ENCODE results near the gene LRBA. TPM values are rescaled to one million over a fixed set of nuclear protein-coding genes. Genes with fewer than 3 reads are reported as not detected.

The LRBA gene
- total and polyA plus RNA-seq, 9 of the 15 experiments (the other 6 are each of a cell fraction or from before 2014, with no cell fraction given) = 24.2 to 88.7 (median 59.7) TPM

DNA sequence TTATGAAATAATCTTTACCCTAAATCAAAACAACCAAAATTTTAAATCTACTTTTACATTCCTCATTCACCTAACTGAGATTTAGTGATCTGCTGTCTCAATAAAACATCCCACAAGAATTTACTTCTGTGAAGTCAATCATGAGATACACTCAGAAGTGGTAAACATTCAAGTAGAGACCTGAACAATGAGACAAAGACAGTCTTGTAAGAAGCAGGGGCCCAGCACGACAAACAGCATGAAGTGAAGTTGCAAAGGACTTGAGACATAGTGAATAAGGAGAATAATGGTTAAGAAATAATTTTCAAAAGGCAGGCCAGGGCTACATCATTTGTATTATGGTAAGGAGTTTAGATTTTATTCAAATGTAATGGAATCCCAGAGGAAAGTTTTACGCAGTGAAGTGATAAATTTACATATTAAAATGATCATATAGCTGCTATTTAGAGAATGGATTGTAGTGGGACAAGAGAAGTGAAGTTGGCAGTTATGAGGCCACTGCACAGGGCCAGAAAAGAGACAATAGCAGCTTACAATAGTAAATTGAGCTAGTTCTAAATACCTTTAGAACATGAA, 331.2 kb downstream of the LRBA start:
- Histone ChIP-seq H3K36me3 (ENCODE audit: control insufficient read depth, insufficient read depth, low read length) (peaks cover 8% of the 10 kb centered on the region; the same call in 1 of the 3 replicates), H3K9ac (ENCODE audit: insufficient read depth in 1 of 2, low read depth in 2 of 2, low read length in 2 of 2) (no peak overlapping the region), H4K20me1 (replicated peaks; ENCODE audit: control insufficient read depth, insufficient read depth, low read length) (no peaks in the 10 kb centered on the region), H3K4me2 (ENCODE audit: insufficient read depth, low read length) (no peak overlapping the region), H3K4me1 (replicated peaks in 1 of 2; ENCODE audit: control insufficient read depth in 2 of 2, insufficient read depth in 2 of 2, low read length in 2 of 2) (no peaks in the 10 kb centered on the region), H3K79me2 (ENCODE audit: control insufficient read depth, insufficient read depth, low read length) (no peaks in the 10 kb centered on the region), H3K4me3 (no peak overlapping the region), H3K9me1 (ENCODE audit: control insufficient read depth, insufficient read depth, low read length) (no peaks in the 10 kb centered on the region), H2AFZ (ENCODE audit: low read depth, low read length) (no peak overlapping the region), H3K27me3 (ENCODE audit: control insufficient read depth in 2 of 2, insufficient read depth in 2 of 2, low read length in 2 of 2) (no peaks in the 10 kb centered on the region), H3K27ac (ENCODE audit: extremely low read depth, low read depth, low read length) (no peak overlapping the region), H3K9me3 (replicated peaks; ENCODE audit: control insufficient read depth, insufficient read depth, low read depth, low read length) (no peaks in the 10 kb centered on the region)
- WGBS (ENCODE audit: insufficient coverage, low coverage, missing lambda C conversion rate) = 85% methylated on average over 2 of the region's 2 CpGs
- CTCF ChIA-PET (ENCODE audit: low intra/inter-chr PET ratio) = no interaction called here
- no peak for ATAC-seq
- FAIRE-seq = no peak
- POLR2A ChIA-PET = no interaction called here
- intact Hi-C loops (cut with micrococcal nuclease) (no loop called here), in situ Hi-C loops (cut with MboI) (loop anchor here (10.0 kb wide), 1 partner anchor 159 kb away; no protein-coding TSS in a partner anchor)
- no TSS peak for BruUV-seq (replicated peaks)
- DNase-seq (ENCODE audit: extremely low read depth in 1 of 4, low spot score in 3 of 4) = no peak
- TF ChIP-seq CREB1 (IDR thresholded peaks at IDR 0.05) (no peak), CREB1 (CRISPR knock-in tag; IDR thresholded peaks at IDR 0.05) (no peak), NFIC (IDR thresholded peaks at IDR 0.05) (no peak)
- TF ChIP-seq, protein P1, sequence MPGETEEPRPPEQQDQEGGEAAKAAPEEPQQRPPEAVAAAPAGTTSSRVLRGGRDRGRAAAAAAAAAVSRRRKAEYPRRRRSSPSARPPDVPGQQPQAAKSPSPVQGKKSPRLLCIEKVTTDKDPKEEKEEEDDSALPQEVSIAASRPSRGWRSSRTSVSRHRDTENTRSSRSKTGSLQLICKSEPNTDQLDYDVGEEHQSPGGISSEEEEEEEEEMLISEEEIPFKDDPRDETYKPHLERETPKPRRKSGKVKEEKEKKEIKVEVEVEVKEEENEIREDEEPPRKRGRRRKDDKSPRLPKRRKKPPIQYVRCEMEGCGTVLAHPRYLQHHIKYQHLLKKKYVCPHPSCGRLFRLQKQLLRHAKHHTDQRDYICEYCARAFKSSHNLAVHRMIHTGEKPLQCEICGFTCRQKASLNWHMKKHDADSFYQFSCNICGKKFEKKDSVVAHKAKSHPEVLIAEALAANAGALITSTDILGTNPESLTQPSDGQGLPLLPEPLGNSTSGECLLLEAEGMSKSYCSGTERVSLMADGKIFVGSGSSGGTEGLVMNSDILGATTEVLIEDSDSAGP (CRISPR knock-in tag; IDR thresholded peaks at IDR 0.05) = no peak

DNA sequence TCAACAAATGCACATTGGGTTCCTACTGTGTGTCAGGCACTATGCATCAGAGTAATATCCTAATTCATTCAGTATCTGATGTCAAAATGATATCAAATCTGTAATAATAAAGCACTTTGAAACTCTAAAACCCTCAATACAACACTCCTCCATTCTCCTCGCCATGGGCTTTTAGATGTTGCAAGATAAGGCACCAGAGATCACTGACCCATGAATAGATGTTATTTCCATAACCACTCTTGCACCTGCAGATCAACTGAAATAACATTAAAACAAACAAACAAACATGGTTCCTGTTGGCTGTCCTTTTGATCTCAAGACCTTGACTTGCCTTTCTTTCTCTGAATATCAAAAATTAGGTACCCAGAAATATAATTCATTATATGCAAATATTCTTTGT, 333.0 kb downstream of the LRBA start:
- CTCF ChIA-PET (ENCODE audit: low intra/inter-chr PET ratio) = no interaction called here
- POLR2A ChIA-PET = no interaction called here

More for the DNA sequence above, 333.0 kb downstream of the LRBA start:
- Histone ChIP-seq H3K27me3 (ENCODE audit: control insufficient read depth in 2 of 2, insufficient read depth in 2 of 2, low read length in 2 of 2) (no peaks in the 10 kb centered on the region), H3K9me3 (replicated peaks; ENCODE audit: control insufficient read depth, insufficient read depth, low read depth, low read length) (no peaks in the 10 kb centered on the region), H3K4me3 (no peak overlapping the region), H3K27ac (ENCODE audit: extremely low read depth, low read depth, low read length) (no peak overlapping the region), H3K79me2 (ENCODE audit: control insufficient read depth, insufficient read depth, low read length) (no peaks in the 10 kb centered on the region), H2AFZ (ENCODE audit: low read depth, low read length) (no peak overlapping the region), H3K9me1 (ENCODE audit: control insufficient read depth, insufficient read depth, low read length) (no peaks in the 10 kb centered on the region), H3K4me1 (replicated peaks in 1 of 2; ENCODE audit: control insufficient read depth in 2 of 2, insufficient read depth in 2 of 2, low read length in 2 of 2) (no peaks in the 10 kb centered on the region), H3K9ac (ENCODE audit: insufficient read depth in 1 of 2, low read depth in 2 of 2, low read length in 2 of 2) (no peak overlapping the region), H3K36me3 (ENCODE audit: control insufficient read depth, insufficient read depth, low read length) (peaks cover 8% of the 10 kb centered on the region; the same call in 1 of the 3 replicates), H4K20me1 (replicated peaks; ENCODE audit: control insufficient read depth, insufficient read depth, low read length) (no peaks in the 10 kb centered on the region), H3K4me2 (ENCODE audit: insufficient read depth, low read length) (no peak overlapping the region)
- 73% methylated on average over 1 of the region's 1 CpG for WGBS (ENCODE audit: insufficient coverage, low coverage, missing lambda C conversion rate)
- intact Hi-C loops (cut with micrococcal nuclease) = no loop called here
- DNase-seq (ENCODE audit: extremely low read depth in 1 of 4, low spot score in 3 of 4) = no peak
- no TSS peak for BruUV-seq (replicated peaks)
- in situ Hi-C loops (cut with MboI) = loop anchor here (10.0 kb wide), 1 partner anchor 157 kb away; no protein-coding TSS in a partner anchor
- no peak for ATAC-seq
- TF ChIP-seq RFX7 (CRISPR knock-in tag; IDR thresholded peaks at IDR 0.05) (no peak), RNF2 (IDR thresholded peaks at IDR 0.05) (no peak), NR1H2 (CRISPR knock-in tag; IDR thresholded peaks at IDR 0.05) (no peak), YY1 (IDR thresholded peaks at IDR 0.05; ENCODE audit: borderline replicate concordance in 1 of 3, control insufficient read depth in 1 of 3, extremely low read depth in 1 of 3, insufficient read depth in 3 of 3, insufficient read length in 1 of 3, insufficient replicate concordance in 2 of 3, low read depth in 1 of 3, low read length in 2 of 3) (no peak), ZNF77 (CRISPR knock-in tag; IDR thresholded peaks at IDR 0.05) (no peak), POLR2H (tag; IDR thresholded peaks at IDR 0.05; ENCODE audit: low read depth) (no peak), PTRF (tag; IDR thresholded peaks at IDR 0.05) (no peak), CAMTA2 (CRISPR knock-in tag; conservative IDR thresholded peaks at IDR 0.05) (no peak), ZFX (CRISPR knock-in tag; IDR thresholded peaks at IDR 0.05) (no peak), STAT5B (CRISPR knock-in tag; IDR thresholded peaks at IDR 0.05) (no peak), MED1 (CRISPR knock-in tag; IDR thresholded peaks at IDR 0.05; ENCODE audit: borderline replicate concordance) (no peak)
- no peak for FAIRE-seq

Measured in K562 (cell line).